Measurements from ENCODE around the gene KCNH3.
"Not testable (repeated sequence)": the region's sequence is repeated elsewhere in the genome, so short reads cannot be mapped to it uniquely, and the experiment has no call there.

The KCNH3 gene

DNA sequence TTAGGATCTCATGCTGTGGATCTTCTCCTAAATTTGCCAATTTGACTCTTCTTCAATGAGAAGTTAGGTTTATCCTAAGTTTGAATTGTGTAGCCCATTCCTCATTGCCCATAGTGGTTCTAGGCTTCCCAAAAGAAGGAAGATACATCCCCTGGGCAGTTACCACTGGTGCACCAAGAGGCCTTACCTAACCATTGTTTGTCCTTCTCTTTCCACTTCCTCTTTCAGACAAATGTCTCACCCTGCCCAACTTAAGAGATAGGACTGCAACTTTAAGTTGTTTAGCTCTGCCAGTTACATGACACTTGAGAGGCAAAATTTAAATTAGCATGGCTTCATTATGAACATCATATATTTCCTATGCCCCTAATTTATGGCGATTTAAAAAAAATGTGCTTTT is 9.4 kb upstream of the KCNH3 start:
- no peak for DNase-seq (ENCODE audit: low read depth)

DNA sequence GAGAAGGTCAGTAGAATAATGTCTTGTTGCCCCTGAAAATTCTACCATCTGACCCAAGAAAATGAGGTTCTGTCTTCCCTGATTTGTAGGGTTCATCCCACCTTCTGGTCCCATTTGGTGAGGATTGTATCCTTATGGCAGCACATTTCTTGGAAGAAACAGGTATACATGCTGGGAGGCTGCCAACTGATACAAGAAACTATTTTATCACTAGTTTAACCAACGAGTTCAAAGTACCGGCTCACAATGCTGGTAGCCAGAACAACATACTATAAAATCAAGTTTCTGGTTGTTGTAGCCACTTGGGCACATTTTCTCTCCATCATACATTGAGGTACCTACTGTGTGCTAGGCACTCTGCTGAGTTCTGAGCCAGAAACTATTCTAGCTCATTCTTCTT is 7.1 kb upstream of the KCNH3 start:
- DNase-seq (ENCODE audit: low read depth): no peak

DNA sequence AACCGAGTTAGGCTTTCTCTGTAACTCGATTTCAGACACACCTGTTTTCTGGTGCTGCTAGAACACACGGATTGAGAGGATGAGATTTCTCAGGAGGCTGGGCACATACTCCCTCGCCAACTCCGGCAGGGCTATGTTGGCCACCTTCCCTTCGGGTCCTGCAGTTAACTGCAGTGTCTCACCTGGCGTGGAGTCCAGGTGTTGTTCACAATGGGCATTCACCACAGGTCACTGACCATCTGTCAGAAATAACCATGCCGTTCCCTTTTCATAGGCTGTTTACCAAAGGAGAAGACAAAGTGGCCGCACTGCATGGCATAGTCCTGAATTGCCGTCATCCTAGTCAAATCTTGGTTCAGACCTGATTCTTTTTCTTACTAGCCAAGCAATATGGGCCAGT is 5.5 kb upstream of the KCNH3 start:
- DNase-seq (ENCODE audit: low read depth): no peak

DNA sequence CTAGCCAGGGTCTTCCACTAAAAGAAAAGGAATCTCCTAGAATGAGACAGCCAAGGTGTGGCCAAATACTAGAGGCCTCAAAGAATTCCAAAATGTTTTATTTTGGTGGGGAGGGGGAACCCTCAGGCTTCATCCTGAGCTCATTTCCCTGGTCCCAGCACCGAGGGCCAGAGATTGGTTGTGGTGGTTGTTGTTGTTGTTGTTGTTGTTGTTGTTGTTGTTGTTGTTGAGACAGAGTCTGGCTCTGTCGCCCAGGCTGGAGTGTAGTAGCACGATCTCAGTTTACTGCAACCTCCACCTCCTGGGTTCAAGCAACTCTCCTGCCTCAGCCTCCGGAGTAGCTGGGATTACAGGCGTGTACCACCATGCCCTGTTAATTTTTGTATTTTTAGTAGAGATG is 4.7 kb upstream of the KCNH3 start:
- not testable (repeated sequence) for DNase-seq (ENCODE audit: low read depth)

DNA sequence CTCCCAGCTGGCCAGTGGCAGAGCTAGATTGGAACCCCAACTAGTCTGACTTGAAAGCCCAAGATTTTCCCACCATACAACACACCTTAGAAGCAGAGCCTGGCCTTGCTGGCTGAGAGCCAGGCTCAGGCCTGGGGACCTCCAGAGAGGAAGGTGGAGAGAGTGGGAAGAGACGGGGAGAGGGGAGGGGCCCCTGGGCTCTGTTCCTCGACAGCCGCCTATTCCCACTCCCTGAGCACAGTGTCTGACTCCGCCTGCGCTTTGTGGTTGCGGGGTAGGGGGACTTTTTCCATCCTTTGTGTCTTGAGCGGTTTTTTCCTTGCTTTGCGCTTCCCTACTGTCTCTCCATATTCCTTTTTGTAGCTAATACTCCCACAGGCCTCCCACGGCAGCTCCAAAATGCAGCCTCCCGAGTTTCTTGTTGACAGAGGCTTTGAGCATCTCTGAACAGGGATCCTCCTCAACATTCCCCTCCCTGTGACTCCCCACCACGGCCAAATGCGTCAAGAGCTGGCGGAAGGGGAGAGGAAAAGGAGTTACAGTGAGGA is 4.0 kb upstream of the KCNH3 start:
- no peak for DNase-seq (ENCODE audit: low read depth)

DNA sequence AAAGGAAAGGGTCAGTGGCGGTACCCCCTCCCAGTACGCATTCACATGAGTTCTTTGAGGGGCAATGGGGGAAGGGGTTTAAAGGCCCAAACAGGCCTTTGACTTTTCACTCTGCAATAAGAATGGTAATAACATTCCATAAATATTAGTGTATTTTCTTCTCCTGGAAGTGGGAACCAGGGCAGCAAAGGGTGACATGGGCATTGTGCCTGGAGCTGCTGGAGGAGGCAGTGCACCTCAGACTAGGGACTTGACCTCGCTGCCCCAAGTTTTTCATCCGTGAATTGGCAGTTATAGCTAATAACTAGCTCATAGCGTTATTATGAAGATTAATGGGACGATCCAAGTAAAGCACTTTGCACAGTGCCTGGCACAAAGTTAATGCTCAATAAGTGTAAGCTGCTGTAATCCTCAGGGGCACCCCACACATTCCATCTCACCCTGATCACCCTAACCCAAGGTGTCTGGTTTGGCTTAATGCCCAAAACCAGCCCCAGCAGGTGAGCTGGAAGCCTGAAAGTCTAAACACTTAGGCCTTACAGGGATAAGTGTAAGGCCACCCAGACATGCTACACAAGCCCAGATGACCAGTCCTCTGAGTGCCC is 2.8 kb upstream of the KCNH3 start:
- no peak for DNase-seq (ENCODE audit: low read depth)

DNA sequence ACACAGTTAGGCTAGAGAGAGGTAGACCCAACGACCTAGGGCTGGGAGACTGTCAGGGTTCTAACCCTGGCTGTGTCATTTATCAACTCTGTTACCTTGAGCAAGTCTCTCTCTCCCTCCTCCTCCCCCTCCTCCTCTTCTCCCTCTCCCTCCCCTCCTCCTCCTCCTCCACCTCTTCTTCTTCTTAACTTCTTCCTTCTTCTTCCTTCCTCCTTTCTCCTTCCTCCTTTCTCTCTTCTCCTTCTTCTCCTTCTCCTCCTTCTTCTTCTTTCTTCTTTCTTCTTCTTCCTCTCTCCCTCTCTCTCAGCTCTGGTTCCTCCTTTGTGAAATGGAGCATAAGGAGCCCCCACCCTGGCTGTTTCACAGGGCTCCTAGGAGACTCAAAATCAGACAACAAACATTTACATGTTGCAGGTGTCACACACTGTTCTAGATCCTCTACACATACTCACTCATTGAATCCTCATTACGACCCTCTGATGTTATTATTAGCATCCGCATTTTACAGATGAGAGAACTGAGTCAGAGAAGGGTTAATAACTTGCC is 2.2 kb upstream of the KCNH3 start:
- no peak for DNase-seq (ENCODE audit: low read depth)

DNA sequence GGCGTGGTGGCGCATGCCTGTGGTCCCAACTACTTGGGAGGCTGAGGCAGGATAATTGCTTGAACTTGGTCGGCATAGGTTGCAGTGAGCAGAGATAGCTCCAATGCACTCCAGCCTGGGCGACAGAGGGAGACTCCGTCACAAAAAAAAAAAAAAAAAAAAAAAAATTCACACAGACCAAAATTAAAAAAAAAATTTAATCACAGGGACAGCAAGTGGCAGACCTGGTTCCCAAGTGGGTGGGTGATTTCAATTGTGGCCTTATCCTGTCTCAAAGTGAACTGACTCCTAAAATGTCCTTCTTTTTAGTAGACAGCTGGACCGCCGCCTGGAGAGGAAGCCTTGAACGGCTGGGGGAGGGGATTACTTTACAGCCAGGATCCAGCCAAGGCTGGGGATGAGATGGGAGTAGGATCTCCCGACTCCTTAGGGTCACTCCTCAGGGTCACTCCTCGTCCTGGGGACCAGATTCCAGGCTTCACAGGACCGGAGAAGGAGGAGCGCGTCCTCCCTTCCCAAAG is 1.5 kb upstream of the KCNH3 start:
- no peak for DNase-seq (ENCODE audit: low read depth)

DNA sequence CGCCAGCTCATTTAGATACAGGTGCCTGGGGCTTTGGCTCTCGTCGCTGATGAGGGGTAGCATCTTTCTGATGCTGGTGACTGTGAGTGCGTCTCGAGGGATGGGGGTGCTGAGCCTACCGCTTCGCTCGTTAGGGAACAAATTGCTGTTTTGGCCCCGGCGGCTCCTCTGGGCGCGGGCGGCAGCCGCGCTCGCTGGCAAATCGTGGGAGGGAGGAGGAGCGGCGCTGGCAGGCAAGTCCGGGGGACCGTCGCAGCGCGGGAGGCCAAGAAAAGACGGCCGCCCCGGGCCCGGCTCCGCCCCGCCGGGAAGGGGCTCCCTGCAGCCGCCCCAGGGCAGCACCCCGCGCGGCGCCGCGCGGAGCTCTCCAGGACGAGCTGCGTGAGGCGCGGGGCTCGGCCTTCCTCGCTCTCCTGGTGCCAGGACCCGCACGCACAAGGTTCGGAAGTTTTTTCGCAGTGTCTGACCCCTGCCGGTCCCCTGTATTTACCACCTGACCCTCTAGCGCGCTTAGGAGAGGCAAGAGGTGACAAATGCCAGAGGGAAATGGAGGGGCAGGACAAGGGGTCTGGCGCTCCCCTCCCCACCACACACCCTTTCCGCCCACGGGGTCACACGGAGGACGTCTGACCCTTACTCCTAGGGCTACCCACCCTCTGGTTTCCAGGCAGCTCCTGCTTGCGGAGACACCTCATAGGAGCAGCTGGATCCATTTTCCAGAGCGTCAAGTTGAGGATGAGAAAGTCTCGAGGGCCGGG is 899 bp upstream of the KCNH3 start:
- DNase-seq (ENCODE audit: low read depth): no peak

DNA sequence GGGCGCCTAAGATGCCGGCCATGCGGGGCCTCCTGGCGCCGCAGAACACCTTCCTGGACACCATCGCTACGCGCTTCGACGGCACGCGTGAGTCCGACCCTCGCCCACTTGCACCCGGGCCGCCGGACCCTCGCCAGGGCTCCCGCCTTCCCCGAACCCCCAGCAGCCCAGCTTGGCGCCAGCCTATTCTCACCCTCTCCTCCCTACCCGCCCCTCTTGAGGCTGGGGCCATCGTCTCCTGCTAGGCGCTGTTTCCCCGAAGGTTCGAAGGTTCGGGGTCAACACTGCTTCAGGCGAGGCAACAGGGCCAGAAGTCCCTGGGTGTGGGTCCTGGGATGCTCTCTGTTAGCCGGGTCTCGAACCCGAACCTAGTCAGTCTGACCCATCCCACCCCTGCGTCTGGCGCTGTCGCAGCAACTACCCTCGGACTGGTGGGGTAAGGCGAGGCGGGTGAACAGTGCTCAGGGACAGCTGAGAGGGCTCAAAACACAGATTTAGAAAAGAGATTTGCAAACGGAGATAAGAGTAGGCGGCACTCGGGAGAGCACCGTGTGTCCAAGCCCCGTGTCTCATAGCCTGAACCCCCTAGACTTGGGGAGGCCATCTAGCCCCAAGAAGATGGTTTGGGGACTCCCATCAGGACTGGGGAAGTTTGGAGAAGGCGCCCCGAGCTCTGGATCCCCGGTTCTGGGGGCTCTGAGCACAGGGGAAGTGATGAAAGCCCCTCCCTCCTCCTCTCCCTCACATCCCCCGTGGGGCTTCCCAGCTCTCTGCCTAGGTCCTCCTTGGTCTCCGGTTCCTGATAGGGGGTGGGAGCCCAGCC is 787 bp downstream of the KCNH3 start:
- no peak for DNase-seq (ENCODE audit: low read depth)

DNA sequence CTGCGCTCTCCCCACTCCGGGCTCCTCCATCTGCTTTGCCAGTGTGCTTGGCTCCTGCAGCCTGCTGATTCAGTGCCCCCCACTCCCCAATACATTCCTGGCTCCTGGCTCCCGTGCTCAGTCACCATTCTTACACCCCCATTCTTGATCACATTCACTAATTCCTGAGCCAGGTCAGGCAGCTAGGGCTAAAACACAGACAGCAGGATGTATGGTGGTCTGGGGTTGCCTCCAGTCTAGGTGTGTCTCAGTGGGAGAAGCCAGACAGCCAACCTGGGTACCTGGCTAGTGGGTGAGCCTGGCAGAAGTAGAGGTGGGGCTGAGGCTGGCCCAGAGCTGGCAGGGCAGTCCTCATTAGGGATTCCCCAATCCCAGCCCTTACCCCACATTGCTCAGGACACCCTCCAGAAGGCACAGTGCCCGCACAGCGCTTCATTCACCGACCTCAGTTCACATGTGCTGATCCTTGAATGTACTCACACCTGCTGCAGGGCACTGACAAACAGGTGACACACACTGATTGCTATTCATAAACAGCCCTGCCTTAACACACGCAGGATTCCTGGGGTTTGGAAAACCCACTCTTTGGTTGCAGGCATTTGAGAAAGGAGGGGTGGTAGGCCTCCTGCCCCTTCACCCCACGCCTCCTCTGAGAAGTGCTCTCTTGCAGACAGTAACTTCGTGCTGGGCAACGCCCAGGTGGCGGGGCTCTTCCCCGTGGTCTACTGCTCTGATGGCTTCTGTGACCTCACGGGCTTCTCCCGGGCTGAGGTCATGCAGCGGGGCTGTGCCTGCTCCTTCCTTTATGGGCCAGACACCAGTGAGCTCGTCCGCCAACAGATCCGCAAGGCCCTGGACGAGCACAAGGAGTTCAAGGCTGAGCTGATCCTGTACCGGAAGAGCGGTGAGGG is 1.7 kb downstream of the KCNH3 start:
- DNase-seq (ENCODE audit: low read depth): no peak

DNA sequence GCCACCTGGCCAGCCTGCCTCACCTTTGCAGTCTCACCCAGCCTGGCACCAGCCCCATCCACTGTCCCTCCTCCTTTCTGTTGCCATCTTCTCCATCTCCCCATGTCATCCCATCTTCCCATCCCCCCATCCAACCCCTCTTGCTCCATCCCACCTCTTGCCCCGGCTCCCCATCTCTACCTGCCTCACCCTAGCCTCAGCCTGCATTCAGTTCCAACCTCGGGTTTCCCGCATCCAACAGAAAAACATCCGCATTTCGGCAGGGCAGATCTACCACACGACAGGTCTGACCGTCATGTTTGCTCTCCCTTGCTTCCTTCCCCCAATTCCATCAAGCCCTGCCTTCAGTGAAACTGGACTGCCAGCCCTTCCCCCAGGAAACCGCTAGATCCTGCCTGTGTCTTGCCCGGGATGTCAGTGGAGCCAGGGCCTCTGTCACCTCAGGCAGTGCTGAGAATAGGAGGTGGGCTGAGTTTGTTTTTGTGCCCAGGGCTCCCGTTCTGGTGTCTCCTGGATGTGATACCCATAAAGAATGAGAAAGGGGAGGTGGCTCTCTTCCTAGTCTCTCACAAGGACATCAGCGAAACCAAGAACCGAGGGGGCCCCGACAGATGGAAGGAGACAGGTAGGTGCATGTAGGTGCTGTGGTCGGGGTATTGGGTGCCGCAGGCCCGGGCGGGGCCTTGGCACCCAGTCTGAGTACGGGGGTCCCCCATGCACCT is 2.5 kb downstream of the KCNH3 start:
- DNase-seq (ENCODE audit: low read depth): no peak

DNA sequence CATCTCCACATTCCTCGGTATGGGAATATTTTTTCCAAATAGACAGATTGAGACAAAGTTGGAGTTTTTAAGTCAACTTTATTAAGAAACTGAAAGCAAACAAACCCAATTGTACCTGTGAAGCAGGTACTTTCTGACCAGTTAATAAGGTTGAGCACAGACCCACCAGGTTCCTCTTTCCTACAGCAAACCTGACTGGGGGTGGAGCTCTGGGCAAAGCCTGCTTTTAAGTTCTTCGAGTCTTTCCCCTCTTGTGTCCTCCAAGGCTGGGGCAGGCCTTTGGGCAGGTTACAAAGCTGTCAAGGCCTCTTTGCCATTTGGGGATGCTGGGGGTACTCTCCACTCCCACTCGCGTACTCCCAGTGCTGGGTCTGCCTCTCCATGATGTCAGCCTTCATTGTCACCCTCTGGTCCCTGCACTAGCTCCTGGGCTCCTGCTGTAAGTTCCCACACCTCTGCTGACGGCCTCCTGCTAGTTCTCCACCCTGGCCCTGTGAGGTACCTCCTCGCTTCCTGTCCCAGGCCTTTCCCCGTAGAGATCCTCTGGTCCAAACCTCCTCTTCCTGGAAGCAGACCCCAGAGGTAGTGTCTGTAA is 3.2 kb downstream of the KCNH3 start:
- DNase-seq (ENCODE audit: low read depth): no peak

DNA sequence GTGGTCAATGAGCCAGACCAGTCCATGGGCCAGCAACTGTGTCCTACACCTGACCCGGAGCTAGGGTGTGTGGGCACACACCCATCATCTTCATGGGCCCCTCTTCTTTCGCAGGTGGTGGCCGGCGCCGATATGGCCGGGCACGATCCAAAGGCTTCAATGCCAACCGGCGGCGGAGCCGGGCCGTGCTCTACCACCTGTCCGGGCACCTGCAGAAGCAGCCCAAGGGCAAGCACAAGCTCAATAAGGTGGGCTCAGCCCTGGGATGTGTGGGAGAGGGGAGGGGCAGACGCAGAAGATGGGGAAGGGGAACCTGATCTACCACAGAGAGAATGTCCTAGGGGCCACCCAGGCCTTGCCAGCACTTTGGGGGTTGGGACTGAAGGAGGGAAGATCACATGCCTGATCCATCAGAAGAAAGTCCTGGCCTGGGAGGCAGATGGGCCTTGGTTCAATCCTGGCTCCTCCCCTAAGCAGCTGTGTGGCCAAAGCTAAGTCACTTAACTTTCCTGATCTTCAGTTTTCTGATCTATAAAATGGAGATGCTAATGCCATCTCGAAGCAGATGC is 3.8 kb downstream of the KCNH3 start:
- no peak for DNase-seq (ENCODE audit: low read depth)

DNA sequence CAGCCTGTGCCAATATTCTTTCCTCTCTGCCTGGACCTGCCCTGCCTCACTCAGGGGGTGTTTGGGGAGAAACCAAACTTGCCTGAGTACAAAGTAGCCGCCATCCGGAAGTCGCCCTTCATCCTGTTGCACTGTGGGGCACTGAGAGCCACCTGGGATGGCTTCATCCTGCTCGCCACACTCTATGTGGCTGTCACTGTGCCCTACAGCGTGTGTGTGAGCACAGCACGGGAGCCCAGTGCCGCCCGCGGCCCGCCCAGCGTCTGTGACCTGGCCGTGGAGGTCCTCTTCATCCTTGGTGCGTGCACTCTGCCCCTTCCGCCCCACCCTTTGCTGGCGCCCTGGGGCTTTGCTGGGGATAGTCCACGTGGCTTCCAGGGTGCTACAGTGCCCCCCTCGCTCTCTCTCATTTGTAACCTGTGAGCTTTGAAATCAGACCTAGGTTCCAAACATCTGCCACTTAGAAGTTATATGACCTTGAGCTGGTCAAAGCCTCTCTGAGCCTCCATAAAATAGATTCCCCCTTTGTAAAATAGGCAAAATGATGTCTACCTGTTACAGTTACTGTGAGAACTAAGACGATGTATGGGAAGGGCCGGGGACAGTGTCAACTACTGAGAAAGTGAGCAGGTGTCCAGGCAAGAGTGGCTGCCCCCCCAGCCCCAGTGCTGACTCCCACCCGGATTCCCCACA is 4.5 kb downstream of the KCNH3 start:
- no peak for DNase-seq (ENCODE audit: low read depth)

DNA sequence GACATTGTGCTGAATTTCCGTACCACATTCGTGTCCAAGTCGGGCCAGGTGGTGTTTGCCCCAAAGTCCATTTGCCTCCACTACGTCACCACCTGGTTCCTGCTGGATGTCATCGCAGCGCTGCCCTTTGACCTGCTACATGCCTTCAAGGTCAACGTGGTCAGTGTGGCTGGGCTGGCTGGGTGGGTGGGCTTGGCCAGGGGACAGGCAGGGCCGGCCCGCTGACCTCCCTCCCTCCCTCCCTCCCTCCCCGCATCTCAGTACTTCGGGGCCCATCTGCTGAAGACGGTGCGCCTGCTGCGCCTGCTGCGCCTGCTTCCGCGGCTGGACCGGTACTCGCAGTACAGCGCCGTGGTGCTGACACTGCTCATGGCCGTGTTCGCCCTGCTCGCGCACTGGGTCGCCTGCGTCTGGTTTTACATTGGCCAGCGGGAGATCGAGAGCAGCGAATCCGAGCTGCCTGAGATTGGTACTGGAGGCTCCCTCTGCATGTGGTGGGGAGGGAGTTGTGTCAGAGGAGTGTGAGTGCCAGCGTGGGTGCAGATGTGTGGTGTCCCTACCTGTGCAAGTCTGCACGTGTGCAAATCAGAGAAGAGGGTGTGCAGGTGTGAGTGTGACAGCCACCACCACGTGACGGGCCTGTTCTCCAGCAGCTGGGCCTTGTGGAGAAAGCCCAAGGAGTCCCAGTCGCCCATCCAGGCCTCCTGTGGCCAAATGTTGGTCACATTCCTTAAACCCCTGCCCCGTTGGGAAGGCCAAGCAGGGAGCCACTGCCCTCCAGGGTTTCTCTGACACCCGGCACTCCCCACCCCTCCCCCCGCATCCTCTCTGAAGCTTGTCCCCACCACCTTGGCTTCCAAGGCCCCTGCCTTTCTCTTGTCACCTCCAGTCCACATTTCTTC is 5.3 kb downstream of the KCNH3 start:
- DNase-seq (ENCODE audit: low read depth): no peak

DNA sequence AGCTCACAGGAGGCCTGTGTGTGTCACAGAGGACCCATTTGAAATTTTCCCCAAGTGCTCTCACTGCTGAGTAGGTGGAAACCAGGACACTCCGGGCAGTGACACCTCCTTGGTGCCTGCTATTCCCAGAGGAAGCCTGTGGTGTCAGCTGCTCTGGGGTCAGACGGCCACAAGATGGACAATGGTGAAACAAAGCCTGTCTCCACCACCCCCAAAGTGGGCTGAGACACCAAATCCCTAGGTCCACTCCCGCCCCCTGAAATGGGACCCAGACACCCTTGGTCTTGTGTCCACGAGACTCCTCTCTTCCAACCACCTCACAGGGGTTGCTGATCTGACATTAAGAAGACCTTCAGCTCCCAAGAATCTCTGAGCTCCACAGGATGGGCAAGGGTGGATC is 7.0 kb downstream of the KCNH3 start:
- no peak for DNase-seq (ENCODE audit: low read depth)

DNA sequence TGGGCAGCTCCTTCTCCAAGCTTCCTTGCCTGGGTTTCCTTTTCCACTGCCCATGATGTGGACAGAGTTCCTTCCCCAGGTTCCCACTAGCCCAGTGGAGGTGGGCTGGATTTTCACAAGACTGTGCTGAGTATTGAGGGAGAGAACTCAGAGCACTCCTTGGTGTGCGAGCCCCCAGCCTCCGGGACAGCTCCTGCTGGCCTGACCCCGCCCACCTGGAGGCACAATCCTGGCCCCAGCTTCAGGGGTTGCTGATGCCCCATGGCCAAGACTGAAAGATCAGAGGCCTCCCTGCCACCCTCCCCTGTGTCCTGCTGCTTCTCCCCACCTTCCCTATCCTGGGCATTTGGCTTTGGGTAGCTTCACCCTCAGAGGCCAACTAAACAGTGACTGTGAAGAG is 7.7 kb downstream of the KCNH3 start:
- DNase-seq (ENCODE audit: low read depth): no peak

Measured in T follicular helper cell (primary cell).